Endothelial cell of umbilical vein (primary cell): ENCODE results near the gene MAGED1. TPM values are rescaled to one million over a fixed set of nuclear protein-coding genes. Genes with fewer than 3 reads are reported as not detected.

Experiments
- BruUV-seq: library from RNA; stranded (reverse); fragments of 400-500 nt; replicated peaks from 2 replicates; lab custom pipeline; 2021; lab: Mats Ljungman, UMichigan
- CTCF ChIA-PET: fragments of 300-600, 350-600 bp; sonication (Branson Sonifier 250); formaldehyde crosslinking; loops from one replicate; lab custom pipeline; 2021; ENCODE audit warnings: antibody characterized with exemption, inconsistent platforms; lab: Charles Lee
- POLR2A ChIA-PET: fragments of 300-600, 350-600 bp; sonication (Branson Sonifier 250); formaldehyde crosslinking; loops from one replicate; lab custom pipeline; 2021; ENCODE audit warnings: antibody characterized with exemption, inconsistent platforms; lab: Charles Lee
- DNase-seq: peaks from one replicate; pipeline ENCODE4 v3.0.0-alpha.2; 2011; ENCODE audit warnings: low read depth, low spot score
- FAIRE-seq: peaks from 2 replicates; lab custom pipeline; 2011; peaks lifted over from hg19 to GRCh38; lab: Jason Lieb, UNC
- H2AFZ ChIP-seq: 2 replicates; pipeline ENCODE4 v1.6.0; 2012; ENCODE audit warnings: low read depth, low read length, control low read depth, inconsistent platforms
- H3K27ac ChIP-seq: 2 replicates; pipeline ENCODE4 v1.5.1; 2011; ENCODE audit warnings: low read depth, mild to moderate bottlenecking, control low read depth, low read length, moderate library complexity; ENCODE audit not compliant: insufficient read depth
- H3K27me3 ChIP-seq, 2 experiments: 2 replicates each; pipeline versions ENCODE4 v1.6.0 to v1.6.1; 2011; ENCODE audit warnings: low read length in 2 of 2, mixed read lengths in 1 of 2; ENCODE audit not compliant: control insufficient read depth in 2 of 2, insufficient read depth in 2 of 2
- H3K36me3 ChIP-seq, 2 experiments: 2 replicates in 1 of 2; 3 replicates in 1 of 2; pipeline ENCODE4 v1.5.1; 2011; ENCODE audit warnings: low read length in 2 of 2, mild to moderate bottlenecking in 1 of 2, moderate library complexity in 1 of 2; ENCODE audit not compliant: control insufficient read depth in 2 of 2, insufficient read depth in 2 of 2; ENCODE audit errors: extremely low read depth in 1 of 2
- H3K4me1 ChIP-seq: 3 replicates; pipeline ENCODE4 v1.5.1; 2011; ENCODE audit warnings: mild to moderate bottlenecking, low read length; ENCODE audit not compliant: control insufficient read depth, insufficient read depth; ENCODE audit errors: extremely low read depth
- H3K4me2 ChIP-seq: 2 replicates; pipeline ENCODE4 v1.6.1; 2011; ENCODE audit warnings: low read length, control low read depth, mixed read lengths; ENCODE audit not compliant: insufficient read depth
- H3K4me3 ChIP-seq, 3 experiments: fragments of 200-600 bp in 1 of 3; sonication (generic), shearing (Covaris generic) in 1 of 3; replicated peaks in 1 of 3; 2 replicates each; pipeline ENCODE4 v1.5.1; 2011 to 2016; ENCODE audit warnings: control low read depth in 3 of 3, low read length in 3 of 3, mild to moderate bottlenecking in 2 of 3, inconsistent platforms in 1 of 3, low read depth in 1 of 3, moderate library complexity in 1 of 3; ENCODE audit not compliant: insufficient read depth in 1 of 3
- H3K79me2 ChIP-seq: 2 replicates; pipeline ENCODE4 v1.6.0; 2012; ENCODE audit warnings: low read length, inconsistent platforms; ENCODE audit not compliant: control insufficient read depth, insufficient read depth
- H3K9ac ChIP-seq: replicated peaks from 2 replicates; pipeline ENCODE3; 2011; ENCODE audit warnings: low read length, control low read depth; ENCODE audit not compliant: insufficient read depth; ENCODE audit errors: extremely low read depth
- H3K9me1 ChIP-seq: replicated peaks from 3 replicates; pipeline ENCODE4 v1.6.0; 2011; ENCODE audit warnings: mild to moderate bottlenecking, low read length; ENCODE audit not compliant: control insufficient read depth, insufficient read depth; ENCODE audit errors: extremely low read depth
- H3K9me3 ChIP-seq: replicated peaks from 2 replicates; pipeline ENCODE4 v1.5.1; 2012; ENCODE audit warnings: low read length, inconsistent platforms; ENCODE audit not compliant: control insufficient read depth, insufficient read depth
- H4K20me1 ChIP-seq: replicated peaks from 2 replicates; pipeline ENCODE3; 2011; ENCODE audit warnings: mild to moderate bottlenecking, low read length; ENCODE audit not compliant: control insufficient read depth, insufficient read depth; ENCODE audit errors: extremely low read depth
- CTCF ChIP-seq, 2 donors: IDR thresholded peaks; 1 replicate in 1 of 2; 2 replicates in 1 of 2; pipeline ENCODE4 v1.5.1; 2011; ENCODE audit warnings: low read length in 2 of 2, mild to moderate bottlenecking in 2 of 2, moderate library complexity in 2 of 2, control low read depth in 1 of 2, inconsistent platforms in 1 of 2, low read depth in 1 of 2; ENCODE audit not compliant: insufficient read depth in 1 of 2; ENCODE audit errors: extremely low read depth in 1 of 2
- EZH2 ChIP-seq: IDR thresholded peaks from 2 replicates; pipeline ENCODE4 v1.6.1; 2012; ENCODE audit warnings: borderline replicate concordance, low read depth, mild to moderate bottlenecking, moderate library complexity, low read length, inconsistent platforms; ENCODE audit not compliant: severe bottlenecking
- FOS ChIP-seq: IDR thresholded peaks from 2 replicates; pipeline ENCODE4 v1.6.1; 2011; ENCODE audit warnings: mild to moderate bottlenecking, low read length, moderate library complexity, borderline replicate concordance; ENCODE audit not compliant: insufficient read depth
- GATA2 ChIP-seq: IDR thresholded peaks from 2 replicates; pipeline ENCODE4 v1.7.0; 2011; ENCODE audit warnings: low read depth, mild to moderate bottlenecking, moderate library complexity, mixed read lengths, low read length; ENCODE audit not compliant: insufficient read length, insufficient read depth
- JUN ChIP-seq: IDR thresholded peaks from 2 replicates; pipeline ENCODE4 v1.6.1; 2011; ENCODE audit warnings: borderline replicate concordance, low read depth; ENCODE audit not compliant: insufficient read length, insufficient read depth
- MAX ChIP-seq: IDR thresholded peaks from 2 replicates; pipeline ENCODE4 v1.6.1; 2011; ENCODE audit not compliant: insufficient read depth, insufficient read length
- MYC ChIP-seq: IDR thresholded peaks from one replicate; pipeline ENCODE4 v1.6.1; 2011; ENCODE audit warnings: mild to moderate bottlenecking, low read depth, low read length
- POLR2A ChIP-seq: IDR thresholded peaks from 2 replicates; pipeline ENCODE4 v1.6.1; 2012; ENCODE audit warnings: low read depth, mild to moderate bottlenecking, control low read depth, low read length
- POLR2AphosphoS5 ChIP-seq: IDR thresholded peaks from 2 replicates; pipeline ENCODE4 v1.6.1; 2012; ENCODE audit warnings: low read depth, mild to moderate bottlenecking, control low read depth, low read length, moderate library complexity; ENCODE audit not compliant: insufficient read depth
- dilution Hi-C: fragments of 300-500 bp; cut with MboI; formaldehyde crosslinking; loops from one replicate; pipeline ENCODE4 v1.15.0; 2019; ENCODE audit warnings: low sequenced_read_pairs; ENCODE audit not compliant: extremely low pct_ligation_motif_present
- intact Hi-C: fragments of 100-400 bp; cut with micrococcal nuclease; formaldehyde crosslinking; loops from one replicate; pipeline ENCODE4 v1.10.0; 2022
- polyA plus RNA-seq, 4 experiments: library from polyadenylated mRNA; depleted of rRNA in 3 of 4; stranded (reverse) in 3 of 4; unstranded in 1 of 4; fragments of >200 nt; gene quantifications; 2 replicates each; pipeline versions ENCODE4 v1.2.1 to v1.2.3, GENCODE V29; 2011 to 2012; ENCODE audit warnings: missing spikeins in 1 of 4
- total RNA-seq: library from RNA; stranded (reverse); gene quantifications from 2 replicates; pipeline ENCODE4 v1.2.3, GENCODE V29; 2021

MAGED1 gene
- total and polyA plus RNA-seq, 2 donors (not counting 3 experiments of a cell fraction or from before 2014, with no cell fraction given): 192 to 198 TPM

- H3K4me1 ChIP-seq: no peaks in the 10 kb centered on the region
- no TSS peak for BruUV-seq
- H3K27ac ChIP-seq: no peak overlapping the region
- no peak overlapping the region for H3K4me2 ChIP-seq
- H3K9me3 ChIP-seq: no peaks in the 10 kb centered on the region
- H3K9ac ChIP-seq: no peak overlapping the region
- DNase-seq (no peak), FAIRE-seq (no peak)
- H3K4me3 ChIP-seq: no peak overlapping the region
- dilution Hi-C loops: no loop called here
- no peaks in the 10 kb centered on the region for H3K36me3 ChIP-seq
- H3K79me2 ChIP-seq: no peaks in the 10 kb centered on the region
- TF ChIP-seq CTCF (IDR thresholded peaks at IDR 0.05; ENCODE audit: extremely low read depth in 1 of 2, insufficient read depth in 1 of 2, low read depth in 1 of 2, low read length in 2 of 2) (no peak), GATA2 (no peak), JUN (no peak), FOS (no peak), EZH2 (no peak), POLR2AphosphoS5 (no peak), MAX (no peak), POLR2A (no peak), MYC (no peak)
- POLR2A ChIA-PET: no interaction called here
- CTCF ChIA-PET: no interaction called here
- H2AFZ ChIP-seq: no peak overlapping the region
- H4K20me1 ChIP-seq: no peaks in the 10 kb centered on the region
- intact Hi-C loops: no loop called here
- H3K9me1 ChIP-seq: no peaks in the 10 kb centered on the region
- H3K27me3 ChIP-seq: peaks cover 0 to 2% of the 10 kb centered on the region in 2 experiments
Measured at GRCh38 chrX:51917604-51918003, 24.2 kb downstream of the MAGED1 start.
